Heart left ventricle (tissue), 16 donors: ENCODE data around the gene ARMH3. TPM values are rescaled to one million over a fixed set of nuclear protein-coding genes. Genes with fewer than 3 reads are reported as not detected.

ENCODE experiments used
- ATAC-seq, 4 donors: fragments of 200-7000 bp; cut with Tn5 transposase; one replicate each; pipeline ENCODE4 v1.9.1; 2020 to 2022; ENCODE audit warnings: moderate library complexity in 4 of 4, mild to moderate bottlenecking in 3 of 4, moderate number of reproducible peaks in 1 of 4
- DNase-seq, 5 donors: peaks; one replicate each; pipeline ENCODE4 v3.0.0-alpha.2; 2020
- H3K27ac ChIP-seq, 12 donors: fragments of 200-600 bp; sonication (generic) in 4 of 12; one replicate each; pipeline versions ENCODE4 v1.5.0 to v1.8.0; 2016 to 2022; ENCODE audit warnings: mild to moderate bottlenecking in 2 of 12
- H3K27me3 ChIP-seq, 9 donors: fragments of 200-600 bp; sonication (generic) in 2 of 9; one replicate each; pipeline versions ENCODE4 v1.5.1 to v1.8.0; 2016 to 2022; ENCODE audit warnings: mild to moderate bottlenecking in 3 of 9
- H3K36me3 ChIP-seq, 9 donors: fragments of 200-600 bp; sonication (generic) in 2 of 9; one replicate each; pipeline versions ENCODE4 v1.5.0 to v1.8.0; 2018 to 2022; ENCODE audit warnings: mild to moderate bottlenecking in 2 of 9
- H3K4me1 ChIP-seq, 12 donors: fragments of 200-600 bp; sonication (generic) in 4 of 12; one replicate each; pipeline versions ENCODE4 v1.5.0 to v1.8.0; 2016 to 2022; ENCODE audit warnings: mild to moderate bottlenecking in 3 of 12
- H3K4me3 ChIP-seq, 12 donors: fragments of 200-600 bp; sonication (generic) in 4 of 12; one replicate each; pipeline versions ENCODE4 v1.5.0 to v1.8.0; 2017 to 2022; ENCODE audit warnings: mild to moderate bottlenecking in 9 of 12, moderate library complexity in 4 of 12
- H3K9me3 ChIP-seq, 12 donors: fragments of 200-600 bp; sonication (generic) in 4 of 12; one replicate each; pipeline versions ENCODE4 v1.5.0 to v1.8.0; 2016 to 2022; ENCODE audit warnings: mild to moderate bottlenecking in 1 of 12
- POLR2A ChIP-seq, 2 donors: fragments of 450-650 bp; IDR thresholded peaks; one replicate each; pipeline ENCODE4 v1.6.1; 2017; ENCODE audit warnings: antibody characterized with exemption in 2 of 2, mild to moderate bottlenecking in 2 of 2, moderate library complexity in 2 of 2
- WGBS, 4 donors: extraction: QIAGEN DNeasy Blood & Tissue Kit in 2 of 4; methylation state at CpG; one replicate each; pipeline versions ENCODE4 v1.1.5 to v1.1.7; 2013 to 2018; 5-methylcytosine and 5-hydroxymethylcytosine counted together
- intact Hi-C, 10 donors: fragments of 100-400 bp; cut with DNase I; formaldehyde crosslinking; loops; one replicate each; pipeline versions ENCODE4 v1.11.1 to v1.14.2; 2022
- polyA plus RNA-seq, 2 donors: library from polyadenylated mRNA; stranded (reverse); fragments of 200-250 nt; gene quantifications; one replicate each; pipeline ENCODE4 v1.2.3, GENCODE V29; 2013
- total RNA-seq, 9 donors: library from RNA; depleted of rRNA in 2 of 9; stranded (reverse); fragments of >200 nt in 2 of 9; fragmentation: NEBNext Ultra II Directional in 3 of 9; extraction: Animal tissue kit (Norgen Biotek cat#: 25700) in 3 of 9; gene quantifications; one replicate each; pipeline versions ENCODE4 v1.1.0 to v1.2.4, GENCODE V29; 2016 to 2023
- TF ChIP-seq, protein P1 (sequence below), 12 donors: fragments of 200-600 bp; sonication (generic) in 4 of 12; IDR thresholded peaks; one replicate each; pipeline versions ENCODE4 v1.5.0 to v1.8.0; 2018 to 2022; ENCODE audit warnings: antibody characterized with exemption in 12 of 12, mild to moderate bottlenecking in 5 of 12
- donor health status: ischemic (EF 13 %, LVEDD 7.1; RV severe dilation, severe dysfunction).
- donor health status: healthy with polysubstance abuse.
- donor health status: DM: no; HTN: yes; CAD: no.
- donor health status: DM: no; HTN: no; CAD: no.
- donor health status: ischemic (EF 25% LVEDD 6.9; RV normal size, moderate dysfunction).
- donor health status: ischemic (EF 25% LVEDD 5.7; RV mildly dilated, moderate dysfunction).
- donor health status: healthy.
- donor health status: DM: yes; HTN: yes; CAD: no.
- donor health status: ischemic (EF 35%, LVEDD 5.7; RV mildly dilated, moderate dysfunction).
- donor health status: nonischemic (EF 11% LVEDD 7.7; RV severe dilation, severe dysfunction).
- donor health status: DM: yes; HTN: yes; CAD: no.
- donor health status: PGD.
- donor health status: ischemic (EF 29% LVEDD 5.4; RV normal size, mild dysfunction).
- donor health status: nonischemic (EF 23%, LVEDD 6.1; RV moderate dilation, normal function).

Gene ARMH3
- total and polyA plus RNA-seq, 11 donors, result 28.5 to 84.2 (median 43.9) TPM

DNA sequence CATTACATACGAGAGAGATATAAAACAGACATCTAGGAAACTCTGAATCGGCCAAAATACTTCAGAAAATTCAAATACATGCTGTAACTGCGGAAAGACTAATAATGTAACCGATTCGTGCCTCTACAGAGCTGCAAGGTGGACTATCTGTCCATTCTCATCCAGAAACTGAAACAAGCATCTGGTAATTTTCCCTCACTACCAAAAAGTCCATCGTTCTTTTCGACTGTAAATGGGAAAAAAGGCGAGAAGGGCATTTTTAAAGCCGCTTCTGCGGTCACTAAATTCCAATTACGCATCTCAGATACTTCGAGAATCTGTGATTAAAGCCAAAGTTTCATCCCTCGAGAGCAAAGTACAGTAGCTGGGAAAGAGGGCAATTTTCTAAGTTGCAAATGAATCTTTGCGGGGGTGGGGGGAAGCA is 239.0 kb downstream of the ARMH3 start:
- TF ChIP-seq, protein P1, sequence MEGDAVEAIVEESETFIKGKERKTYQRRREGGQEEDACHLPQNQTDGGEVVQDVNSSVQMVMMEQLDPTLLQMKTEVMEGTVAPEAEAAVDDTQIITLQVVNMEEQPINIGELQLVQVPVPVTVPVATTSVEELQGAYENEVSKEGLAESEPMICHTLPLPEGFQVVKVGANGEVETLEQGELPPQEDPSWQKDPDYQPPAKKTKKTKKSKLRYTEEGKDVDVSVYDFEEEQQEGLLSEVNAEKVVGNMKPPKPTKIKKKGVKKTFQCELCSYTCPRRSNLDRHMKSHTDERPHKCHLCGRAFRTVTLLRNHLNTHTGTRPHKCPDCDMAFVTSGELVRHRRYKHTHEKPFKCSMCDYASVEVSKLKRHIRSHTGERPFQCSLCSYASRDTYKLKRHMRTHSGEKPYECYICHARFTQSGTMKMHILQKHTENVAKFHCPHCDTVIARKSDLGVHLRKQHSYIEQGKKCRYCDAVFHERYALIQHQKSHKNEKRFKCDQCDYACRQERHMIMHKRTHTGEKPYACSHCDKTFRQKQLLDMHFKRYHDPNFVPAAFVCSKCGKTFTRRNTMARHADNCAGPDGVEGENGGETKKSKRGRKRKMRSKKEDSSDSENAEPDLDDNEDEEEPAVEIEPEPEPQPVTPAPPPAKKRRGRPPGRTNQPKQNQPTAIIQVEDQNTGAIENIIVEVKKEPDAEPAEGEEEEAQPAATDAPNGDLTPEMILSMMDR (IDR thresholded peaks at IDR 0.05), result no peak
- no peak for TF ChIP-seq POLR2A (IDR thresholded peaks at IDR 0.05)
- DNase-seq (no peak), ATAC-seq (no peak)
- Histone ChIP-seq H3K27me3 (no peaks in the 10 kb centered on the region), H3K27ac (peak overlapping the region; percentile 90 to 99 (median 96)), H3K4me3 (peak overlapping the region; percentile 70 to 100 (median 96)), H3K9me3 (no peaks in the 10 kb centered on the region), H3K36me3 (peaks cover 0 to 17% (median 14%) of the 10 kb centered on the region in 9 donors), H3K4me1 (peaks cover 0 to 55% (median 37%) of the 10 kb centered on the region in 12 donors)
- intact Hi-C loops, result loop anchor here in 1 of 10 donors (5.0 kb wide), 1 partner anchor 35 kb away; the partner anchor contains the start of gene NPM3
- WGBS, 4 donors, result 1% methylated on average over 14 of the region's 14 CpGs

DNA sequence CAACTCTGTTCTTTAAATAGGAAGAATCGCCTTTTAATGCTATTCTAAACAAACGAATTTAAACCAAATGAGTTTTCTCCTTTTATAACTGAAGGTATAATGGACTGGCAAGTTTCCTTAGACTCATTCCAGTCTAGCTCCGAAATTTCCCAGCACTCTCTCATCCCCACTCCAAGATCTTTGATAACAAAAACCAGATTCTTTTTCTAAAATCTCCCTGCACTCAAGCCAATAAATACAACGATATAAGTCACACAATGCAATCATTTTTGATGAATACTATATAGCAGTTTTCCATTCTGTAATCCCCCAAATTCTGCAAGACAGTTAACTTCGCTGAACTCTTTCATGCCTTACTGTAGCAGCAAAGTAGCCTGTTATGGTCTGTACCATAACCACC is 239.6 kb downstream of the ARMH3 start:
- peaks cover 0 to 22% (median 20%) of the 10 kb centered on the region in 9 donors for H3K36me3 ChIP-seq
- DNase-seq (no peak), ATAC-seq (no peak)
- TF ChIP-seq, protein P1 (IDR thresholded peaks at IDR 0.05), result no peak
- no peak for TF ChIP-seq POLR2A (IDR thresholded peaks at IDR 0.05)
- peaks cover 0 to 53% (median 38%) of the 10 kb centered on the region in 12 donors for H3K4me1 ChIP-seq
- intact Hi-C loops, result loop anchor here in 1 of 10 donors (5.0 kb wide), 1 partner anchor 34 kb away; the partner anchor contains the start of gene NPM3
- H3K9me3 ChIP-seq, result no peaks in the 10 kb centered on the region
- H3K27me3 ChIP-seq, result no peaks in the 10 kb centered on the region
- peak overlapping the region in 10 of 12 donors; percentile 16 to 99 (median 94) for H3K27ac ChIP-seq
- peak overlapping the region; percentile 70 to 100 (median 96) for H3K4me3 ChIP-seq
- 0 to 2% (median 1%) methylated on average over 5 of the region's 5 CpGs for WGBS, 4 donors

DNA sequence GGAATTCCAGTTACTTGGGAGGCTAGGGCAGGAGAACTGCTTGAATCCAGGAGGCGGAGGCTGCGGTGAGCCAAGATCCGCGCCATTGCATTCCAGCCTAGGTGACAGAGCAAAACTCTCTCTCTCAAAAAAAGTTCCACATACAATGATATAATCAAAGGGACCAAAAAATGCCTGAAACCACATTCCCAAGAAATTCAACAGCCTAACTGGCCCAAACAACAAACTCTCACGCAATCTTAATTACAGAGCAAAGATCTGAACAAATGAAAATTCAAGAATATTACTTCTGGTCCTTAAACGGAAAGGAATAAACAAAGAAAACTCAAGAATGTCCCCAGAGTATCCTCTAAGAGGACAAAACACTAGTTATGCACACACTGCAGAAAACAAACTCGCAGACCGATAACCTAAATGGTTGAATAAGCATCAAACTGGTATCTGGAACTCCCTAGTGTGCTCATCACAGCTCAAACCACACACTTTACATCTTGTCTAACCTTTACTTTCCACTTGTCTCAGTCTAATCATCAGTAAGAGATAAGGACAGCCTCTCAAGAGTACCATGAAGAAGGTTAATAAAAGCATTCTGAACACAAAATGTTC is 241.4 kb downstream of the ARMH3 start:
- Histone ChIP-seq H3K27ac (peak overlapping the region in 8 of 12 donors; percentile 3 to 92 (median 22)), H3K4me1 (peaks cover 0 to 61% (median 44%) of the 10 kb centered on the region in 12 donors), H3K27me3 (no peaks in the 10 kb centered on the region), H3K4me3 (peak overlapping the region in 11 of 12 donors; percentile 3 to 100 (median 93)), H3K36me3 (peaks cover 0 to 40% (median 38%) of the 10 kb centered on the region in 9 donors), H3K9me3 (no peaks in the 10 kb centered on the region)
- DNase-seq, result no peak
- no peak for TF ChIP-seq POLR2A (IDR thresholded peaks at IDR 0.05)
- TF ChIP-seq, protein P1 (IDR thresholded peaks at IDR 0.05), result no peak
- 50 to 62% (median 55%) methylated on average over 8 of the region's 8 CpGs for WGBS, 4 donors
- intact Hi-C loops, result loop anchor here in 1 of 10 donors (5.0 kb wide), 1 partner anchor 32 kb away; the partner anchor contains the start of gene NPM3
- no peak for ATAC-seq

DNA sequence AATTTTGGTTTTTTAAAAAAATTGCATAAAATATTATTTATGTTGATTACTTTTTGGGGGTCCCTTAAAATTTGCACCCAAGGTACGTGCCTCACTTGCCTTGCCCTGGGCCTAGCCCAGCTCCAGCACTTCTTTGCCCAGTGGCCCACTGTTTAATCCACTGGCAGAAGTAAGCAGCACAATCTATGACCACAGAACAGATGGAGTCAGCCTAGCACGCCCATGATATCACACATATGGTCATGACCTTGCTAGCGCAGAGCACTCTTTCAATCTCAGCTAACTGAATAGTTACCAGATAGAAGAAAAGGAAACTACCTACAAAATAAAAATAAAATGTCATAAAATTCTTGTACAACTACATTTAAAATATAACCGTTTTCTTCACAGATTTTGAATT is 243.4 kb downstream of the ARMH3 start:
- intact Hi-C loops, result no loop called here
- H3K27me3 ChIP-seq, result no peaks in the 10 kb centered on the region
- H3K9me3 ChIP-seq, result no peaks in the 10 kb centered on the region
- H3K4me3 ChIP-seq, result no peak overlapping the region
- peaks cover 0 to 52% (median 36%) of the 10 kb centered on the region in 12 donors for H3K4me1 ChIP-seq
- H3K27ac ChIP-seq, result peak overlapping the region in 1 of 12 donors; percentile 22
- DNase-seq (no peak), ATAC-seq (peak; percentile 35 to 60 (median 55))
- H3K36me3 ChIP-seq, result peaks cover 0 to 60% (median 57%) of the 10 kb centered on the region in 9 donors
- WGBS, 4 donors, result 56 to 69% (median 62%) methylated on average over 4 of the region's 4 CpGs
- no peak for TF ChIP-seq POLR2A (IDR thresholded peaks at IDR 0.05)
